SK-N-SH (cell line): ENCODE data around the gene STX11. TPM values are rescaled to one million over a fixed set of nuclear protein-coding genes. Genes with fewer than 3 reads are reported as not detected.

Experiments
- CTCF ChIA-PET: fragments of 300-600, 350-600 bp; formaldehyde crosslinking; extraction: SDS; loops from one replicate; lab custom pipeline; 2021; lab: Yijun Ruan, JAX
- POLR2A ChIA-PET: fragments of 350-600 bp; sonication (Branson Sonifier 250); formaldehyde crosslinking; extraction: SDS; loops from one replicate; lab custom pipeline; 2020; ENCODE audit warnings: antibody characterized with exemption, inconsistent platforms; lab: Yijun Ruan, JAX
- DNase-seq: peaks from one replicate; pipeline ENCODE4 v3.0.0; 2012
- H2AFZ ChIP-seq: fragments of 200-600 bp; sonication (generic); 2 replicates; pipeline ENCODE4 v1.8.1; 2016; ENCODE audit warnings: antibody characterized with exemption, mild to moderate bottlenecking, low read depth
- H3F3A ChIP-seq: fragments of 200-600 bp; sonication (generic); replicated peaks from 2 replicates; pipeline ENCODE3; 2016; ENCODE audit warnings: antibody characterized with exemption, mild to moderate bottlenecking; ENCODE audit not compliant: insufficient read depth
- H3K27ac ChIP-seq, 2 experiments: fragments of 200-500 bp in 1 of 2; fragments of 200-600 bp in 1 of 2; sonication (Bioruptor generic) in 1 of 2; sonication (generic), shearing (Covaris generic) in 1 of 2; 2 replicates each; pipeline versions ENCODE4 v1.5.1 to v1.6.1; 2014 to 2016; ENCODE audit warnings: low read depth in 2 of 2, inconsistent platforms in 1 of 2, low read length in 1 of 2, mild to moderate bottlenecking in 1 of 2, mixed read lengths in 1 of 2
- H3K27me3 ChIP-seq: fragments of 200-600 bp; sonication (generic), shearing (Covaris generic); 2 replicates; pipeline ENCODE4 v1.6.1; 2016; ENCODE audit warnings: mixed run types; ENCODE audit not compliant: insufficient read depth
- H3K36me3 ChIP-seq, 2 experiments: fragments of 200-500 bp in 1 of 2; fragments of 200-600 bp in 1 of 2; sonication (Bioruptor generic) in 1 of 2; sonication (generic) in 1 of 2; replicated peaks in 1 of 2; 2 replicates each; pipeline versions ENCODE3 to v1.5.1; 2014 to 2016; ENCODE audit warnings: low read length in 1 of 2, mild to moderate bottlenecking in 1 of 2; ENCODE audit not compliant: insufficient read depth in 2 of 2, control insufficient read depth in 1 of 2
- H3K4me1 ChIP-seq, 2 experiments: fragments of 200-500 bp in 1 of 2; fragments of 200-600 bp in 1 of 2; sonication (Bioruptor generic) in 1 of 2; sonication (generic), shearing (Covaris generic) in 1 of 2; 2 replicates each; pipeline versions ENCODE4 v1.5.1 to v1.6.1; 2014 to 2016; ENCODE audit warnings: low read depth in 1 of 2, low read length in 1 of 2, mixed run types in 1 of 2; ENCODE audit not compliant: insufficient read depth in 2 of 2, control insufficient read depth in 1 of 2
- H3K4me2 ChIP-seq: fragments of 200-600 bp; sonication (generic), shearing (Covaris generic); 2 replicates; pipeline ENCODE4 v1.6.1; 2017; ENCODE audit warnings: mixed run types
- H3K4me3 ChIP-seq, 2 experiments: fragments of 200-500 bp in 1 of 2; fragments of 200-600 bp in 1 of 2; sonication (Bioruptor generic) in 1 of 2; sonication (generic), shearing (Covaris generic) in 1 of 2; 2 replicates each; pipeline versions ENCODE4 v1.5.1 to v1.8.1; 2014 to 2016; ENCODE audit warnings: low read depth in 2 of 2, inconsistent platforms in 1 of 2, low read length in 1 of 2, mild to moderate bottlenecking in 1 of 2, mixed read lengths in 1 of 2, moderate library complexity in 1 of 2
- H3K79me2 ChIP-seq: fragments of 200-600 bp; sonication (generic); 2 replicates; pipeline ENCODE4 v1.8.1; 2017; ENCODE audit warnings: mild to moderate bottlenecking; ENCODE audit not compliant: insufficient read depth
- H3K9ac ChIP-seq: fragments of 200-600 bp; sonication (generic); 2 replicates; pipeline ENCODE4 v1.6.1; 2017; ENCODE audit warnings: mixed run types
- H3K9me2 ChIP-seq: fragments of 200-600 bp; sonication (generic); 2 replicates; pipeline ENCODE4 v1.6.1; 2017; ENCODE audit warnings: mixed run types
- H3K9me3 ChIP-seq: fragments of 200-600 bp; sonication (generic); 2 replicates; pipeline ENCODE4 v1.6.1; 2017; ENCODE audit warnings: mixed run types, mild to moderate bottlenecking, moderate library complexity
- H4K20me1 ChIP-seq: fragments of 200-600 bp; sonication (generic); 2 replicates; pipeline ENCODE4 v1.6.1; 2017; ENCODE audit warnings: mild to moderate bottlenecking, mixed run types; ENCODE audit not compliant: insufficient read depth
- ELF1 ChIP-seq: IDR thresholded peaks from 2 replicates; pipeline ENCODE4 v1.4.0; 2012
- EP300 ChIP-seq, 2 experiments: IDR thresholded peaks; 2 replicates each; pipeline versions ENCODE4 v1.4.0 to v1.6.1; 2012; ENCODE audit warnings: borderline replicate concordance in 1 of 2, low read depth in 1 of 2, low read length in 1 of 2
- EZH2phosphoT487 ChIP-seq: fragments of 200-600 bp; sonication (generic); IDR thresholded peaks from 2 replicates; pipeline ENCODE4 v1.6.1; 2017; ENCODE audit warnings: low read depth, mixed run types, mild to moderate bottlenecking, antibody characterized with exemption, moderate library complexity, borderline replicate concordance
- FOXJ3 ChIP-seq: sonication (generic); formaldehyde crosslinking; IDR thresholded peaks from 2 replicates; pipeline ENCODE4 v1.5.1; 2020; ENCODE audit warnings: mild to moderate bottlenecking, missing genetic modification reagents
- GABPA ChIP-seq: IDR thresholded peaks from 2 replicates; pipeline ENCODE4 v1.4.0; 2012; ENCODE audit warnings: low read depth, mild to moderate bottlenecking
- GATA2 ChIP-seq: sonication (generic); formaldehyde crosslinking; IDR thresholded peaks from 2 replicates; pipeline ENCODE4 v1.5.0; 2020; ENCODE audit warnings: mild to moderate bottlenecking, missing genetic modification reagents
- JUND ChIP-seq: IDR thresholded peaks from 2 replicates; pipeline ENCODE4 v1.4.0; 2012
- MXI1 ChIP-seq: IDR thresholded peaks from 2 replicates; pipeline ENCODE4 v1.6.1; 2012; ENCODE audit warnings: mild to moderate bottlenecking, low read depth, low read length, improper control_type of control experiment
- NFIC ChIP-seq: IDR thresholded peaks from 2 replicates; pipeline ENCODE4 v1.4.0; 2012; ENCODE audit warnings: borderline replicate concordance
- NRF1 ChIP-seq: IDR thresholded peaks from 2 replicates; pipeline ENCODE4 v1.6.1; 2012; ENCODE audit warnings: low read depth, mild to moderate bottlenecking, low read length
- POLR2AphosphoS5 ChIP-seq: IDR thresholded peaks from 2 replicates; pipeline ENCODE4 v1.6.1; 2012; ENCODE audit warnings: low read depth, low read length
- RAD21 ChIP-seq: IDR thresholded peaks from 2 replicates; pipeline ENCODE4 v1.6.1; 2012; ENCODE audit warnings: mild to moderate bottlenecking, low read length
- RCOR1 ChIP-seq: fragments of 150-350 bp; IDR thresholded peaks from 2 replicates; pipeline ENCODE4 v1.6.1; 2017; ENCODE audit warnings: antibody characterized with exemption, low read length
- RXRA ChIP-seq: IDR thresholded peaks from 2 replicates; pipeline ENCODE4 v1.4.0; 2012; ENCODE audit warnings: low read depth, mild to moderate bottlenecking, borderline replicate concordance
- TCF12 ChIP-seq: IDR thresholded peaks from 2 replicates; pipeline ENCODE4 v1.4.0; 2012
- TEAD4 ChIP-seq: IDR thresholded peaks from 2 replicates; pipeline ENCODE4 v1.4.0; 2012; ENCODE audit warnings: mild to moderate bottlenecking, borderline replicate concordance; ENCODE audit not compliant: insufficient read depth
- WGBS: methylation state at CpG from one replicate; pipeline ENCODE4 v1.1.6; 2017; ENCODE audit warnings: low lambda C conversion rate; 5-methylcytosine and 5-hydroxymethylcytosine counted together
- polyA plus RNA-seq, 3 experiments: library from polyadenylated mRNA; depleted of rRNA; stranded (reverse); fragments of >200 nt; gene quantifications; 2 replicates each; pipeline ENCODE4 v1.2.3, GENCODE V29; 2012
- TF ChIP-seq, protein P1 (sequence below): IDR thresholded peaks from 2 replicates; pipeline ENCODE4 v1.4.0; 2012; ENCODE audit warnings: low read depth, borderline replicate concordance
- TF ChIP-seq, protein P2 (sequence below): fragments of 150-350 bp; IDR thresholded peaks from 2 replicates; pipeline ENCODE4 v1.6.1; 2016; ENCODE audit warnings: mild to moderate bottlenecking, low read depth, low read length
- TF ChIP-seq, protein P3 (sequence below): fragments of 200-600 bp; sonication (generic); IDR thresholded peaks from 2 replicates; pipeline ENCODE4 v1.6.1; 2017; ENCODE audit warnings: antibody characterized with exemption, mild to moderate bottlenecking, moderate library complexity
- TF ChIP-seq, protein P4 (sequence below): IDR thresholded peaks from 2 replicates; pipeline ENCODE4 v1.4.0; 2012; ENCODE audit warnings: low read depth

Gene STX11
- polyA plus RNA-seq, 1 of the 3 experiments (the other 2 are of a cell fraction): 0.15 TPM

DNA sequence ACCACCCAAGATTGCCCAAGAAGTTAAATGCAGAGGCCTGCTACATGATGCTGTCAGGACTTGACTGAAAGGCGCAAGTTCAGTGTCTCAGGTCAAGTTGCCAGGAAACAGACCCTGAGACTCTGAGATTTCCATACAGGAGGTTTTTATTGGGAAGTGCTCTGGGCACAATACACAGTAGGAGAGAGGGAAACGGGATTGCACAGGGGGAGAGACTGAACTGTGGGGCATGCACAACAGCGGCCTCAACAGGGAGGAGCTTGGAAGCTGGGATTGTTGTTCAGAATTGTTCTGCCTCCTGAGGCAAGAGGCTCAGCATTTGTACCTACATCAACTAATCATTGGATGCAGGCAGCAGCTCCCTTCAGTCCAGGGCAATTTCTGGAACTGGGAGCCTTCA lies 6.7 kb downstream of the STX11 start:
- POLR2A ChIA-PET: no interaction called here

DNA sequence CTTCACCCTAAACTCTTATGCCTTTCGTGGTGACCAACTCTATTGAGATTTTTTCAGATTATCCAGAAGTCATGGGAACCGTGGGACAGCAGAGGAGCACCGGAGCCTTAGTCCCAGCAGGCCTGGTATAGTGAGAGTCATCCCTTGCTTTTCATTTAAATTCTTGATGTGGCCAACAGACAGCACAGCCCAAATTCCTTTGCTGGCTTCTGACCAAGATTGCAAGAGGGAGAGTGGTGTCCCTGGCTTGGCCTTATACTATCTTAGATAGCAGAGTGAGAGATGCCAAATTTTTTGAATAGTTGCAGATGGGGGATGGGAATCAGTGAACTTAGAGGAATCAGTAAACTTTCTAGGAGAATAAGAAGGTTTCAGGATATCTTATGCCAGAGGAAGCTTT lies 7.8 kb downstream of the STX11 start:
- H2AFZ ChIP-seq: no peak overlapping the region
- CTCF ChIA-PET: interaction anchor here (1.0 kb wide), 1 partner anchor 59 kb away, joined by 3 read pairs; no protein-coding TSS in a partner anchor

More for the DNA sequence above, 6.7 kb downstream of the STX11 start:
- no peaks in the 10 kb centered on the region for H4K20me1 ChIP-seq
- 33% methylated on average over 3 of the region's 3 CpGs for WGBS
- no peaks in the 10 kb centered on the region for H3K36me3 ChIP-seq
- H2AFZ ChIP-seq: no peak overlapping the region
- H3K79me2 ChIP-seq: no peaks in the 10 kb centered on the region
- H3K4me2 ChIP-seq: no peak overlapping the region
- CTCF ChIA-PET: no interaction called here
- no peak overlapping the region for H3K9ac ChIP-seq
- H3K4me3 ChIP-seq: no peak overlapping the region
- H3F3A ChIP-seq: no peaks in the 10 kb centered on the region
- DNase-seq: no peak
- peaks cover 19% of the 10 kb centered on the region; the same call in 1 of the 2 replicates for H3K27me3 ChIP-seq
- TF ChIP-seq TEAD4 (no peak), JUND (no peak), ELF1 (no peak), RCOR1 (no peak), EP300 (IDR thresholded peaks at IDR 0.05; ENCODE audit: borderline replicate concordance in 1 of 2, low read depth in 1 of 2, low read length in 1 of 2) (no peak), MXI1 (no peak), GATA2 (no peak), EZH2phosphoT487 (no peak), RXRA (no peak), RAD21 (no peak), POLR2AphosphoS5 (no peak), GABPA (no peak), NRF1 (no peak), FOXJ3 (CRISPR knock-in tag) (no peak)
- TF ChIP-seq, protein P1, sequence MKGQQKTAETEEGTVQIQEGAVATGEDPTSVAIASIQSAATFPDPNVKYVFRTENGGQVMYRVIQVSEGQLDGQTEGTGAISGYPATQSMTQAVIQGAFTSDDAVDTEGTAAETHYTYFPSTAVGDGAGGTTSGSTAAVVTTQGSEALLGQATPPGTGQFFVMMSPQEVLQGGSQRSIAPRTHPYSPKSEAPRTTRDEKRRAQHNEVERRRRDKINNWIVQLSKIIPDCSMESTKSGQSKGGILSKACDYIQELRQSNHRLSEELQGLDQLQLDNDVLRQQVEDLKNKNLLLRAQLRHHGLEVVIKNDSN: no peak
- TF ChIP-seq, protein P2, sequence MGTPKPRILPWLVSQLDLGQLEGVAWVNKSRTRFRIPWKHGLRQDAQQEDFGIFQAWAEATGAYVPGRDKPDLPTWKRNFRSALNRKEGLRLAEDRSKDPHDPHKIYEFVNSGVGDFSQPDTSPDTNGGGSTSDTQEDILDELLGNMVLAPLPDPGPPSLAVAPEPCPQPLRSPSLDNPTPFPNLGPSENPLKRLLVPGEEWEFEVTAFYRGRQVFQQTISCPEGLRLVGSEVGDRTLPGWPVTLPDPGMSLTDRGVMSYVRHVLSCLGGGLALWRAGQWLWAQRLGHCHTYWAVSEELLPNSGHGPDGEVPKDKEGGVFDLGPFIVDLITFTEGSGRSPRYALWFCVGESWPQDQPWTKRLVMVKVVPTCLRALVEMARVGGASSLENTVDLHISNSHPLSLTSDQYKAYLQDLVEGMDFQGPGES: no peak
- TF ChIP-seq, protein P3, sequence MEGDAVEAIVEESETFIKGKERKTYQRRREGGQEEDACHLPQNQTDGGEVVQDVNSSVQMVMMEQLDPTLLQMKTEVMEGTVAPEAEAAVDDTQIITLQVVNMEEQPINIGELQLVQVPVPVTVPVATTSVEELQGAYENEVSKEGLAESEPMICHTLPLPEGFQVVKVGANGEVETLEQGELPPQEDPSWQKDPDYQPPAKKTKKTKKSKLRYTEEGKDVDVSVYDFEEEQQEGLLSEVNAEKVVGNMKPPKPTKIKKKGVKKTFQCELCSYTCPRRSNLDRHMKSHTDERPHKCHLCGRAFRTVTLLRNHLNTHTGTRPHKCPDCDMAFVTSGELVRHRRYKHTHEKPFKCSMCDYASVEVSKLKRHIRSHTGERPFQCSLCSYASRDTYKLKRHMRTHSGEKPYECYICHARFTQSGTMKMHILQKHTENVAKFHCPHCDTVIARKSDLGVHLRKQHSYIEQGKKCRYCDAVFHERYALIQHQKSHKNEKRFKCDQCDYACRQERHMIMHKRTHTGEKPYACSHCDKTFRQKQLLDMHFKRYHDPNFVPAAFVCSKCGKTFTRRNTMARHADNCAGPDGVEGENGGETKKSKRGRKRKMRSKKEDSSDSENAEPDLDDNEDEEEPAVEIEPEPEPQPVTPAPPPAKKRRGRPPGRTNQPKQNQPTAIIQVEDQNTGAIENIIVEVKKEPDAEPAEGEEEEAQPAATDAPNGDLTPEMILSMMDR: no peak
- no peaks in the 10 kb centered on the region for H3K9me3 ChIP-seq
- H3K4me1 ChIP-seq: peaks cover 0 to 7% of the 10 kb centered on the region in 2 experiments; a peak in 1 of 4 replicates
- no peak overlapping the region for H3K27ac ChIP-seq
- H3K9me2 ChIP-seq: no peaks in the 10 kb centered on the region

More for the DNA sequence above, 7.8 kb downstream of the STX11 start:
- Histone ChIP-seq H3F3A (no peaks in the 10 kb centered on the region), H3K4me3 (no peak overlapping the region), H3K9ac (no peak overlapping the region), H3K27ac (peak overlapping the region; percentile 14 to 39; a peak in 2 of 4 replicates), H4K20me1 (no peaks in the 10 kb centered on the region), H3K36me3 (no peaks in the 10 kb centered on the region), H3K4me2 (no peak overlapping the region; the same call in 1 of the 2 replicates), H3K79me2 (no peaks in the 10 kb centered on the region), H3K9me3 (no peaks in the 10 kb centered on the region), H3K27me3 (peaks cover 12% of the 10 kb centered on the region; the same call in 1 of the 2 replicates), H3K4me1 (peaks cover 0 to 7% of the 10 kb centered on the region in 2 experiments; a peak in 1 of 4 replicates), H3K9me2 (no peaks in the 10 kb centered on the region)
- TF ChIP-seq RCOR1 (no peak), NFIC (peak; percentile 61), TCF12 (peak; percentile 19; the same call in 1 of the 2 replicates), RXRA (0 out of 2 replicates have a peak, but pooled peaks have one; percentile 32), FOXJ3 (CRISPR knock-in tag) (no peak), TEAD4 (peak; percentile 54; the same call in 1 of the 2 replicates), JUND (no peak)
- TF ChIP-seq, protein P4, sequence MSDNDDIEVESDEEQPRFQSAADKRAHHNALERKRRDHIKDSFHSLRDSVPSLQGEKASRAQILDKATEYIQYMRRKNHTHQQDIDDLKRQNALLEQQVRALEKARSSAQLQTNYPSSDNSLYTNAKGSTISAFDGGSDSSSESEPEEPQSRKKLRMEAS: no peak
- TF ChIP-seq, protein P2: no peak
- no peak for DNase-seq
- POLR2A ChIA-PET: no interaction called here
- WGBS: 0% methylated on average over 3 of the region's 3 CpGs
